Measurements from ENCODE around the gene SYNPO. TPM values are rescaled to one million over a fixed set of nuclear protein-coding genes. Genes with fewer than 3 reads are reported as not detected.

The SYNPO gene
- polyA plus RNA-seq, 1 experiment, result 10.1 TPM

DNA sequence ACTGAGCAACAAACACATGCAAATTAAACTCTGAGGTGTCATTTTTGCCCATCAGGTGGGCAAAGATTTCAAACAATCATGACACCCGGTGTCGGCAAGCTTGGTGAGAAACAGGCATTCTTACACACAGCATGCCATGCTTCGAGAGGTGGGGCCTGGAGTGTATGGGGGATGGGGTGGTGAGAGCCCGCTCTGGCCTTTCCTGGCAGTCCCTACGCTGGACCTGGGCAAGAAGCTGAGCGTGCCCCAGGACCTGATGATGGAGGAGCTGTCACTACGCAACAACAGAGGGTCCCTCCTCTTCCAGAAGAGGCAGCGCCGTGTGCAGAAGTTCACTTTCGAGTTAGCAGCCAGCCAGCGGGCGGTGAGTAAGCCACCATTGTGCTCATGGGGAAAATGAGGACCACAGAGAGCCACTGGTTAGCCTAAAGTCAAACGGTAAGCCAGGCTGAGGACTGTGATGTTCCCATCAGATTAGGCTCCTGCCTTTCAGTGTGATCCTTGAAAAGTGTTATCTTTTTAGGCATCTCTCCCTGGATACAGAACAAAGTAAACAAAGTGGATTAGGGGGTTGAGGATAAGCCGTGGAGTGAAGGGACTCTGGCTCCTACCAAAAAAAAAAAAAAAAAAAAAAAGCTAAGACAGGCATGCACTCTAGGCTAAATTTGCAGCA lies 30.0 kb downstream of the SYNPO start:
- Histone ChIP-seq H3K27ac (ENCODE audit: low read depth, low read length) (no peak overlapping the region), H3K9me3 (ENCODE audit: control insufficient read depth, insufficient read depth, low read length) (no peaks in the 10 kb centered on the region), H3K27me3 (ENCODE audit: control insufficient read depth, insufficient read depth, low read length) (peaks cover 14% of the 10 kb centered on the region), H3K4me3 (ENCODE audit: low read depth, low read length) (no peak overlapping the region)
- TF ChIP-seq, protein P1, sequence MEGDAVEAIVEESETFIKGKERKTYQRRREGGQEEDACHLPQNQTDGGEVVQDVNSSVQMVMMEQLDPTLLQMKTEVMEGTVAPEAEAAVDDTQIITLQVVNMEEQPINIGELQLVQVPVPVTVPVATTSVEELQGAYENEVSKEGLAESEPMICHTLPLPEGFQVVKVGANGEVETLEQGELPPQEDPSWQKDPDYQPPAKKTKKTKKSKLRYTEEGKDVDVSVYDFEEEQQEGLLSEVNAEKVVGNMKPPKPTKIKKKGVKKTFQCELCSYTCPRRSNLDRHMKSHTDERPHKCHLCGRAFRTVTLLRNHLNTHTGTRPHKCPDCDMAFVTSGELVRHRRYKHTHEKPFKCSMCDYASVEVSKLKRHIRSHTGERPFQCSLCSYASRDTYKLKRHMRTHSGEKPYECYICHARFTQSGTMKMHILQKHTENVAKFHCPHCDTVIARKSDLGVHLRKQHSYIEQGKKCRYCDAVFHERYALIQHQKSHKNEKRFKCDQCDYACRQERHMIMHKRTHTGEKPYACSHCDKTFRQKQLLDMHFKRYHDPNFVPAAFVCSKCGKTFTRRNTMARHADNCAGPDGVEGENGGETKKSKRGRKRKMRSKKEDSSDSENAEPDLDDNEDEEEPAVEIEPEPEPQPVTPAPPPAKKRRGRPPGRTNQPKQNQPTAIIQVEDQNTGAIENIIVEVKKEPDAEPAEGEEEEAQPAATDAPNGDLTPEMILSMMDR (IDR thresholded peaks at IDR 0.05; ENCODE audit: low read depth, low read length), result no peak
- POLR2A ChIA-PET, result no interaction called here
- CTCF ChIA-PET, result interaction anchor here (0.6 to 1.2 kb wide), 3 partner anchors 20 to 109 kb away, joined by 3 to 5 read pairs (median 3); no protein-coding TSS in a partner anchor
- DNase-seq (ENCODE audit: low read depth, low spot score), result no peak

DNA sequence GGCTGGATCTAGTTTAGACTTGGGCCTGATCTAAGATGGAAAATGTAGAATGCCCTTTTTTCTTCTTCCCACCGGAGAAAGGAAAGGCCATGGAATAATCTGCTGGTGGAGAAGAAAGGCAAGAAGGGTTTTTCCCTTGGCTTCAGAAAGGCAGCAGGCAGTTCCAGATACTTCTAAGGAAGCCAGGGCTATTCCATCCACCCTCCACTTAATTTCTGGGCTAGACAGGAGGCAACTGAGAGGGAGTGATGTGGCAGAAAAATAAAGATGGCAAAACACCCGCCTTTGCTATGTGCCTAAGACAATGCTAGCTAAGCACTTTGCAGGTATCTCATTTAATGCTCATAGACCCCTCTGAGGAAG lies 30.5 kb downstream of the SYNPO start:
- H3K9me3 ChIP-seq (ENCODE audit: control insufficient read depth, insufficient read depth, low read length), result no peaks in the 10 kb centered on the region
- H3K27me3 ChIP-seq (ENCODE audit: control insufficient read depth, insufficient read depth, low read length), result peaks cover 14% of the 10 kb centered on the region
- H3K4me3 ChIP-seq (ENCODE audit: low read depth, low read length), result no peak overlapping the region
- TF ChIP-seq, protein P1 (IDR thresholded peaks at IDR 0.05; ENCODE audit: low read depth, low read length), result no peak
- DNase-seq (ENCODE audit: low read depth, low spot score), result no peak
- no peak overlapping the region for H3K27ac ChIP-seq (ENCODE audit: low read depth, low read length)
- POLR2A ChIA-PET, result no interaction called here
- CTCF ChIA-PET, result interaction anchor here (0.6 to 1.2 kb wide), 3 partner anchors 19 to 110 kb away, joined by 3 to 5 read pairs (median 3); no protein-coding TSS in a partner anchor

DNA sequence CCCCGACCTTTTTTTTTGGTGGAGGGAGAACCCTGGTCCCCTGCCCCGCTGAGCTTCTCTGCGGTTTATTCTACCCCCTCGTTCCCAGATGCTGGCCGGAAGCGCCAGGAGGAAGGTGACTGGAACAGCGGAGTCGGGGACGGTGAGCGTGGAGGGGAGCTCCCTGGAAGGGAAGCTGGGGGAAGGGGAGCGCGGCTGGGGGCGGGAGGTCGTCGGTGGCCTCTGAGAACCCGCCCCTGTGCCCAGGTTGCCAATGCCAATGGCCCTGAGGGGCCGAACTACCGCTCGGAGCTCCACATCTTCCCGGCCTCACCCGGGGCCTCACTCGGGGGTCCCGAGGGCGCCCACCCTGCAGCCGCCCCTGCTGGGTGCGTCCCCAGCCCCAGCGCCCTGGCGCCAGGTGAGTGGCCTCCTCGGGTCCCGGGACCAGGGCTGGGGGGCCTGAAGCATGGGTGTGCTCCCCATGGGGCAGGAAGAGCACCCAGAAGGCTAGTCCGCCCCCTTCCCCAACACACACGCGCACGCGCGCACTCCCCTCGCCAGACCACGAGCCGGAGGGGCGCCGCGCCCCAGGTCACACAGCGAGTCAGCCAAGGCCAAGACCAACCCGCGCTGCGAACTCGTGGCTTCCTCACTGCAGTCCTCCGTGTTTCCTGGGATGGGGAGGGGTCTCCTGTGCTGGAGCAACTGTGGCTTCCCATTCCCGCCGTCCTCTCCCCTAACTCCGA lies 31.2 kb downstream of the SYNPO start:
- H3K27ac ChIP-seq (ENCODE audit: low read depth, low read length), result no peak overlapping the region
- H3K27me3 ChIP-seq (ENCODE audit: control insufficient read depth, insufficient read depth, low read length), result peaks cover 14% of the 10 kb centered on the region
- no peak for DNase-seq (ENCODE audit: low read depth, low spot score)
- CTCF ChIA-PET, result interaction anchor here (1.2 kb wide), 1 partner anchor 26 kb away, joined by 5 read pairs; no protein-coding TSS in a partner anchor
- TF ChIP-seq, protein P1 (IDR thresholded peaks at IDR 0.05; ENCODE audit: low read depth, low read length), result no peak
- POLR2A ChIA-PET, result no interaction called here
- H3K9me3 ChIP-seq (ENCODE audit: control insufficient read depth, insufficient read depth, low read length), result no peaks in the 10 kb centered on the region
- H3K4me3 ChIP-seq (ENCODE audit: low read depth, low read length), result peak overlapping the region; percentile 62

DNA sequence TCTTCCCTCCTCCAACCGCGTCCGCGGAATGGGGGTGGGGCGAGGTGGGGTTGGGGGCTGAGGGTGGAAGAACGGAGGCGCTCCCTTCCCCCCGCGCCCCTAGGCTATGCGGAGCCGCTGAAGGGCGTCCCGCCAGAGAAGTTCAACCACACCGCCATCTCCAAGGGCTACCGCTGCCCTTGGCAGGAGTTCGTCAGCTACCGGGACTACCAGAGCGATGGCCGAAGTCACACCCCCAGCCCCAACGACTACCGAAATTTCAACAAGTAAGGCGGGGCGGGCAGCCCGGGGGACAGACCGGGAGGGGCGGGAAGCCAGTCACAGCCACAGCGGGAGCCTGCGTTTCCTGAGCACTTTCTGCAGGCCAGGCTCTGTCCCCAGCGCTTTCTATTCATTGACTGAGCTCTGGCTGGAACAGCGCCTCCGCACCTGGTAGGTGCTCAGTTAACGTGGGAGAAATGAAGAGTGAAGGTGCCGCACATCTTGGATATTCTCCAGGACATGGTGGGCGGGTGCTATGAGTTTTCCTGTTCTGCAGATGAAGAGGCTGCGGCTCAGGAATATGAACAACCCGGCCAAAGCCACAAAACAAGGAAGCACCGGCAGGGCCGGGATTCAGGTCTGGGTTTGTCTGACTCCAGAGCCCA lies 31.9 kb downstream of the SYNPO start:
- CTCF ChIA-PET, result no interaction called here
- no peaks in the 10 kb centered on the region for H3K9me3 ChIP-seq (ENCODE audit: control insufficient read depth, insufficient read depth, low read length)
- TF ChIP-seq, protein P1 (IDR thresholded peaks at IDR 0.05; ENCODE audit: low read depth, low read length), result no peak
- H3K4me3 ChIP-seq (ENCODE audit: low read depth, low read length), result peak overlapping the region; percentile 62
- POLR2A ChIA-PET, result no interaction called here
- no peak overlapping the region for H3K27ac ChIP-seq (ENCODE audit: low read depth, low read length)
- DNase-seq (ENCODE audit: low read depth, low spot score), result no peak
- peaks cover 11% of the 10 kb centered on the region for H3K27me3 ChIP-seq (ENCODE audit: control insufficient read depth, insufficient read depth, low read length)
